G401.6 (cell line): Measurements from ENCODE around the gene CNTNAP4.

Source experiments
- FAIRE-seq: peaks from 2 replicates; lab custom pipeline; 2012; peaks lifted over from hg19 to GRCh38; lab: Jason Lieb, UNC

CNTNAP4 gene

DNA sequence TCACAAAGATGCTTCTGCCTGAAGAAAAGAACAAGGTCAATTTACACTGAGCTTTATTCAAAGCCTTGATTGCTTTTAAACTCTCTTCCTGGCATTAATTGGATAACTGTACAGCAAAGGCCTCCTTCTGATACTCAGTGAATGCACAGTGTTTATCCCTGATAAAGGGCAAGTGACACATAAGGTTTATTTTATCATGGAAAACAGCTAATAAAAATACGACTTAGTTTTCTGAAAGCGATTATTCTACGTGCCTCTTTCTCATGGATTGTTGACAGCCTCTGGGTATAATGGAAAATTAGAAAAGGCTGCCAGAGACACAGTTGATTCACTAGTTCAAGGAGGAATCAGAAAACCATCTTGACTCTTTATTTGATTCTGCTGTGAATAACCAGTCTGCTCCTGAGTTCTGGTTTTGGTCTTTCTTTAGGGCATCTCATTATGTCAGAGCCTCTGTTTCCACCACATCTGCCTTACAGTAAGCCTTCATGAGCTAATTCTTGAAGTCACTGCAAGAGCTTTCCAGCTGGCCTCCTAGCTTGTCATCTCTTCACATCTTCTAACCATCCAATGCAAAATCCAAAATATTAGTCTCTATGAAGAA, 212.9 kb downstream of the CNTNAP4 start:
- FAIRE-seq: no peak

DNA sequence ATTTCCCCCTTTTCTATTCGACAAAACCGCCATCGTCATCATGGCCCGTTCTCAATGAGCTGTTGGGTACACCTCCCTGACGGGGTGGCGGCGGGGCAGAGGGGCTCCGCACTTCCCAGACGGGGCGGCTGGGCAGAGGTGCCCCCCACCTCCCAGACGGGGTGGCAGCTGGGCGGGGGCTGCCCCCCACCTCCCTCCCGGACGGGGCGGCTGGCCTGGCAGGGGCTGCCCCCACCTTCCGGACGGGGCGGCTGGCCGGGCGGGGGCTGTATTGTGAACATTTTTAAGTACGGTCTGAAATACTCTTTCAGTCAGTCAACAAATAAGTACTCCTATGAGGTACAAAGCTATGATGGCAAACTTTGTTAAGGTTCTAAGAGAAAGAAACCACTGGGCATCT, 222.8 kb downstream of the CNTNAP4 start:
- FAIRE-seq: no peak

DNA sequence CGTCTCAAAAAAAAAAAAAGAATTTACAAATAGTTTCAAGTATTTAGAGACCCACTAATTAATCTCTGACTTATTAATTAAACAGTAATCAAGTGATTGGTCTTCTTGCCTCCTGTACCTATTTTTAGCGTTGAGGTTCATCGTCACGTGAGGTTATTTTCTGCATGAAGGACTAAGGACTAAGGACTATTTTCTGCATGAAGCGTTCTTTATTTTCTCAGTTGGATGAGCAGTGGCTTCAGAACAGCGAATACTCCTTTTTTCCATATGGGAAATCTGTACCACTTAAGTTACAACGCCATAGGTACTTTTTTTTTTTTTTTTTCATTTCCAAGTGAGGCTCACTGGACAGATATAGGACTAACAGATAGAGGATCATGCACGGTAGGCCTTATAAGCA, 224.9 kb downstream of the CNTNAP4 start:
- FAIRE-seq: no peak

DNA sequence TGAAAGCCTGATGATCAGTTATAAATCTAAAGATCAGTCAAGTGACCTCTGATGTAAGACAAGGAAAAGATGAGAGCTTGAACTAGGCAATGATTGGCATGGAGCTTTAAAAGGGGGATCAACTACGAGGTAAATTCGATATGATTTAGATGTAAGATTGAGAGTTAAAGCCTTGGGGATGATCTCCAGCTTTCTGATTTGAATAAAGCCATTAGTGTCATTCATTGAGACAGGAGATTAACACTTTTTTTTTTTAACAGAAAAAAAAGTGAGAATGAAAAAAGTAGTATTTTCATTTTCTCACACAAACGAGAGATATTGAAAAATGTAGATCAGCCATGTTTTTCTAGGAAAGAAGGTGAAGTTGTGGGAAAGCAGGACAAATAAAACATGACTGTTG, 225.4 kb downstream of the CNTNAP4 start:
- FAIRE-seq: no peak

DNA sequence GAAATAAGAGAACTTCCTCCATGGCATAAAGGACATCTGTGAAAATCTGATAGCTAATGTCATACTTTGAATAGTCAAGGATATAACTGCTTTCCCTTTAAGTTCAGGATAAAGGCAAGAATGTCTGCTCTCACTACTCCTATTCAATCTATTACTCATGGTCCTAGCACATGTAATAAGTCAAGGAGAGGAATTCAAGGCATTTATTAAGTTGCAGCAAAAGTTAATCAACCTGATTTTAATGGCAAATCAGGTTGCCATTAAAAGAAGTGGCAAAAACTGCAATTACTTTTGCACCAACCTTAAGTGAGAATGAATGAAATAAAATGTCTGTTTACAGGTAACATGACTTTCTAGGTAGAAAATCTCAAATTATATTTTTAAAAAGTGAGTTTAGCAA, 225.9 kb downstream of the CNTNAP4 start:
- FAIRE-seq: no peak

DNA sequence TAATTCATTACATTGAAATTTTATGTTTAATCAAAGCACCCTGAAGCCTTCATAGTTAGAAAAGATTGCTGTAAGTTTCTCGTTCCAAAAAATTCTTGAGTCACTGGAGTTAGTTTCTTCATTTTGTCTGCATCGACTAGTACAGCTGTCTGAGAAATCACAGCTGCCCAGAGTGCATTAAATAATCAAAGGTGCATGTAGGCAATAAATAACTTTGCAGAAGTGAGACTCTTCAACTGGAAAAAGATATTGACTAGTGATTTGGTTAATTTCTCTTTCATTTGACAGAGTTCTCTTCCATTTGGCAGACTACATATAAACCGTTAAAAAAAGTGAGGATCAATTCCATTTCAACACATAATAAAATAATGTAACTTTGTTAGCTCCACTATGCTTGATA, 234.0 kb downstream of the CNTNAP4 start:
- FAIRE-seq: no peak

DNA sequence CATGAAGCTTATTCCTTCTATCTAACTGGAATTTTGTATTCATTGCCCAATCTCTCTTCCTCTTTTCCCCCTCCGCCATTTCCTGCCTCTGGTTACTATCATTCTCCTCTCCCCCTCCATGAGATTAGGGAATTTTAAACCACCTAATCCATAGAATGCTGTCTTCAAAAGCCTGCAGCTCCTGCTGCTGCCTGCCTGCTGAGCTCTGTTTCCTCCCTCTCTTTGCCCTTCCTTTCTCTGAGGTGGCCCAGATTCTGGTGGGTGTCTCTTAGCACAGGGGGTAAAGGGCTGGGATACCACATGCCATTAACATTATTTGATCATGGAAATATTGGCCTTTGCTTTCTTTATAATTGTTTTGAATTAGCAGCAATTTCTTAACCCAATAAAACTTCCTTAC, 241.6 kb downstream of the CNTNAP4 start:
- FAIRE-seq: no peak

DNA sequence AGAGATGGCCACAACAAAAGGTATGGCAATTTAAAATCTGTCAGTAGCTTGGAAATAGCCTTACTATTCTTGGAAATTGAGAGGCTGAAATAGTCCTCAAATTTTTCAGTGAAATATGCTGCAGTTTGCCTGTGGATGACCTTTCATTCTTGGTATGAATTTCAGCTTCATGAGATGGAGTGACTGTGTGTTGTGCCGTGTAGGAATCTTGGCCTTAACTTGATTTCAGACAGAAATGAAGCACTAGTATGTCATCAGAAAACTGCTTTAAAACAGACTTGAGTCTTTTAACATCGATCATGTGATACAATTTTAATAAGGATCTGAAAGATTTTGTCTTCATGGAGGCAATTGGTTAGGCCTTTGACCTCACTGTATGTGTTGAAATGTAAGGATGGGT, 247.2 kb downstream of the CNTNAP4 start:
- no peak for FAIRE-seq

DNA sequence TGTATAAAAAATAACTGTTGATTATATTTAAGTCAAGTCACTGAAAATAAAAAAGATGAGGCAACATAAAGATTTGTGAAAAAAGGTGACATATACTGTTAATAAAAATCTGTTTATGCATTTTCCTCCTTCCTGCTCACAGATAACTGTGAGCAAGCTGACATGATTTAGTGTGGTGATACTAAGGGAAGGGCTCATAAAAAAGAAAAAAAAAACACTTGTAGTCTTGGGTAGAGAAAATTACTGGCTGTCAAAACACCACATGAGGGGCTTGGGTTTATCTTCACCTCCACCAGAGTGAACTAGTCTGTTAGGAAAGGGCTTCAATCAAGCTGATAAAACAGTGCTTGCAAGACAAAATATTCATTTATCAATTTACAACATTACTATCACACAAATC, 247.6 kb downstream of the CNTNAP4 start:
- no peak for FAIRE-seq

DNA sequence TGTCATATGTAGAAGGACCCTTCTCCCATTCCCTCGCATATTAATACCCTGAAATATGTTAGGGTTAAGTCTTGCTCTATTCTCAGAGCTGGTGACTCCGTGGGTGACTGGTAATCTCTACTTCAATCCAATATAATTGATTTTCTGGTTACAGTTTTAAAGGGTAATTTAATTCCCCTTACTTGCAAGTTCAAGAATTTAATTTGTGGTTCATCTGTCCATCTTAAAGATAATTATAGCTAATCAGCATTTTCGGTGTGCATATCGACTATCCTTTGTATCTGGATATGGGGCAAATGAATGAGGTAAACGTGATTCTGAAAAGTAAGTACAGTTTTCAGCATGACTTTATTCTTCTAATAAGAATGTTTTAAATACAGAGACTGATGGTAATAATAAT, 250.0 kb downstream of the CNTNAP4 start:
- FAIRE-seq: no peak

DNA sequence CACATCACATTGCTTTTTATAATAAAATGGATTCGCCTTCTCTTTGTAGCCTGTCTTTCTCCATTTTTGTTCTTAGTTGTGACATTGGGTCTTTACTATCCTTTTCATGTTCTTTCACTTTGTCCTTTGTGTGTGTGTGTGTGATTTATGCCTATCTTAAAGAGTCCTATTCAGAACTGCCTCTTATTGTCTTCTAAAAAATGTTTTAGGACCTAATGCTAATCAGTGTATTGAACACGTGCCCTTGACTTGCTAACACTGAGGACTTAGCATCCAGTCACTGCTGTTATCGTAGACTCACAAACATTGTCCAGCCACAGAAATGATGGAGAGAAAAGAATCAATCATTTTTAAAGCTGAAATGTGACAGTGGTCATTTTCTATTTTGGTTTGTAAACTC, 251.9 kb downstream of the CNTNAP4 start:
- FAIRE-seq: no peak

DNA sequence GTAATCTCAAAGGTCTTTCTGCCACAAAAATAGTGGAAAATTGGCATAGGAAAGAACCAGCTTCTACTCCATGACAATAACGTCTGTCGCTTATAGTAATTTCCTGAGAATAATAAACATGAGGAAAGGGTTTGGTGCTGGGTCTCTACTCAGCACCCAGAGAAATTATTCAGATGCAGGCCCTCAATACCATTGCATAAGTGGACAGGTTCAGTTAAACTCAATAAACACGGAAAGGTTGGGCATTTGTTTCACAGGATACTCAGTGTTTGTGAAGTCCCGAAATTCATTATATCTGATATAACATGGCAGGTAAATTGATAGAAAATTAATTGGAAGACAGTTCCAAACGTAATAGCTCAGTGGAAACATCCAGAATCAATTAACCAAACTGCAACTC, 254.0 kb downstream of the CNTNAP4 start:
- FAIRE-seq: no peak

DNA sequence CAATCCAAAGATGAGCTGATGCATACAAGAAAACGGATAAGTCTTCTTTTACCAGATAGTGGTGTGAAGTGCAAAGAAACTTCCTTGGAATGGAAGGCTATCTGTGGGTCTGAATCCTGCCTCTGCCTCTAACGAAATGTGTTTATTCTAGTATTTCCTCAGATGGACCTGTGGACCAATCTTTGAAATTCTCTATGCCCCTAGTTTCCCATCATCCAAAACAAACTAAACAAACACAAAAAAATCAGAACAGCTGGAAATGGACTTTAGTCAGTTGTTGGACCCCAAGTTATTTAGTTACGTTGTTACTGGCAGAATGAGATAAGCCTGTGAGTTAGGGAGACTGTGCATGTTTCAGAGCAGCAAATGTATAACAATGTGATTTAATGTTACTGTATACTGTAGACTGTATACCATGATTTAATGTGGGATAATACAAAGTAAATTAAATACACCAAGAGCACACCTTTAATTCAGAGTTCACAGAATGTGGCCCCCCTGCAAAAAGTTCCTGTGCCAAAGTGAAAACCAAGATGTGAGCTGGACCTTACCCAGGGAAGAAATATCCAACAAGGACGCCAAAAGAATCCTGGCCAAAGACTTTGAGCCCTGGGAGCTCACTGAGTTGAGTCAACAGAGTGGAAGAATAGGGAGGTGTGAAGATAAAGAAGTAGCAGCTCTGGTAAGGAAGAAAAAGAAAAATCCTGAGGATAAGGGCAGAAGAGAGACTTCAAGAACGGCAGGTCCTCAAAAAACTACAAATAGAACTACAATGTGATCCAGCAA, 255.2 kb downstream of the CNTNAP4 start:
- no peak for FAIRE-seq

DNA sequence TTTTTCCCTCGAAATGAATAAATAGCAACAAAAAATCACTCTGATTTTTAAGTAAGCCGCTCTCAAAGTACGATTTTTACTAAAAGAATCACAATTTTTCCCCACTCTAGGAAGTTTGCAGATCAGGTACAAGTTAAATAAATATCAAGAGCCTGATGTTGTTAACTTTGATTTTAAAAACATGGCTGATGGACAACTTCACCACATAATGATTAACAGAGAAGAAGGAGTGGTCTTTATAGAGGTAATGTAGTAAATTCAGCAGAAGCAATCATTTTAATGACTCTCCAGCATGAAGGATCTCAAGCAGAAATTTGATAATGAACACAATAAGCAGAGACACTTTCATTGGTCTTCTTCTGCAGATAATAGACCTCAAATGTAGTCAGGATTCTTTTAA, 262.4 kb downstream of the CNTNAP4 start:
- FAIRE-seq: no peak

DNA sequence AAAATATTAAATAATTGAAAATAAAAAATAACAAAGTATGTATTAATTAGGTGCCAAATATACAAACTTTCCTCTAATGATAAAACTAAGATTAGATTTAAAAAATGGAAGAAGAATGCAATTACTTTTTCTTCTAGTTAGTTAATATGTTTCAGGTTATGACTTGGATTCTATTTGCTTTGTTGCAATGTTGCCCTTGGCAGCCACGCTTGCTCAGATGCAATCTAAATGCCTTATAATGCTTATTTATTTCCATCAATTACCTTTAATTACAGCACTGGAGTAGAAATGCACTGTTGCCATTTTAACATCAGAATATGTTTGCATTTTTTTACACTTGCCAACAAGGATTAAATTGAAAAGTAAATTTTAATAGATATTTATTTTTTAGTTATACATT, 263.9 kb downstream of the CNTNAP4 start:
- no peak for FAIRE-seq

DNA sequence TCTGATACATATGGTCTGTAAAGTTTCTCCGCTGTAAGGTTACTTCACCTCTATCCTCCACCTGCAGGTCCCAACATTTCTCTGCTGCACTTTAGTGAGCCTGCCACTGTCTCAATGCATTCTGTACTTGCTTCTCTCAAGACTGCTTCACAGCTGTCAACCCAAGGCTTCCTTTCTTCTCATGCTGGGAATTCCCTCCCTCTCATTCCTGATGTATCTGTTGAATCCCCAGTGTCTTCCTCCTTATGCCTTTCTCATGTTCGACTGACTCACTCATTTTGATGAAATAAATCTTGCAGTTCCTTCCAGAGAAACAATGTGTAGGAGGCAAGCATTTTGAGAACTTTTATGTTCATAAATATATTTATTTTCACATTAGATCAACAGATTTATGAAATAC, 288.3 kb downstream of the CNTNAP4 start:
- no peak for FAIRE-seq

DNA sequence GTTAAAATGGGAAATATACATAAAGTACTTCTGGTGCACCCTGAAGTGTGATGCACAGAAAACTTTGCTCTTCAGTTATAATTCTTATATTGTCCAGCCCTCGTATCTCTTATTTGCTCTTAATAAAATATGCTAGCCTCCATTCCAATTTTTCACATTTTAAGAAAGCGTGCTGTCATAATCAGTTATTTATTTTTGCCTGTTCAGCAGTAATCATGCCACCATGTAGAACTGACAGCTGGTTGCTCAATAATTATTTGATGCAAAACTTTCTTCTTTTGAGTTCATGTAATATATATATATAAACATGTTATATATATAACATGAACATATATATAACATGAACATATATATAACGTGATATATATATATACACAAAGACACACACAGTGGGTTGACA, 294.6 kb downstream of the CNTNAP4 start:
- no peak for FAIRE-seq

DNA sequence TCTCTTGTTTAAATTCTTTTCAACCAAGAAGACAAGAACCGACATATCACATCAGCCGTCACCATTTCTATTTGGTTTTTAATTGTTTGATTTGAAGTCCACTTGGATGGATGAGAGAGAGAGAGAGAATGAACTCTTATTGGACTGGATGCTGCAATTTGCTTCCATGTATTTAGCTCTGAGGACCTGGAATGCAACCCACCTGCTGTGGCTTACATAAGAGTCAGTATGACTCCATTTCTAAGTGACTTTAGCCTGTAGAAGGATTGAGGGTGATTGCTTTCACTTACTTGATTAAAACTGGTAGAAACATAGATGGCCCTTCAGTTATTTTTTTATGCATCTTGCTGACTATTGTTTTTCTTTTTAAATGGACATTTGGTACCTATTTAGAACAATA, 296.1 kb downstream of the CNTNAP4 start:
- FAIRE-seq: no peak

DNA sequence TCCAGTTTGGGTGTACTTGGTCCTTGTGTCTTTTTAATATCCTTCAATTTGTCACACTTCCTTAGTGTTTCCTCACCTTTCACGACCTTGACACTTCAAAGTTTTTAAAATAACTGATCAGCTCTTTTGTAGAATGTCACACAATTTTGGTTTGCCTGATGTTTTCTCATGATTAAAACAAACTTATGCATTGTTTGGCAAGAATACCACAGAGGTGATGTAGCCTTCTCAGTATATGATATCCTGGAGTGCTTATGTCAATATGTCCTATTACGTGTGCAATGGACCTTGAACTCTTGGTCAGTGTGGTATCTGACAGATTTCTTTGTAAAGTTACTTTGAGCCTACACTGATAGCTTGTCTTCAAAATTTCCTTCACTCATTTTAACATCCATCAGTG, 297.4 kb downstream of the CNTNAP4 start:
- FAIRE-seq: no peak

DNA sequence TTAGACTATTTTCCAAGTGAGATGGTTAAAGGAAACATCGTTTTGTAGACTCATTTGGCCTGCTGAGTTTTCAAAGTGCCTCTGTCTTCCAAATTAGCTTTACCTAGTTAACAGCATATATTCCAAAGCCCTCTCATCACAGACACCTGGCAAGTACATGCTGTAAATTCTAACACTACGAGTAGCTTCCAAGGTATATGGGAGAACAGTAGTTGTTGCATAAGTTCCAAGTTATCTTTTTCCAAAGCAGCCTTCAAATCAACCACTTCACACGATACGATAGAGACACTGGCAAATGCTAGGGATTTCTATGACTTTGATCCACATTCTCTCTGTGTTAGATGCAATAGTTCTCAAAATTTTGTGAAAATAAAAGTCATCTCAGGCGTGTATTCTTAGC, 299.3 kb downstream of the CNTNAP4 start:
- FAIRE-seq: no peak

DNA sequence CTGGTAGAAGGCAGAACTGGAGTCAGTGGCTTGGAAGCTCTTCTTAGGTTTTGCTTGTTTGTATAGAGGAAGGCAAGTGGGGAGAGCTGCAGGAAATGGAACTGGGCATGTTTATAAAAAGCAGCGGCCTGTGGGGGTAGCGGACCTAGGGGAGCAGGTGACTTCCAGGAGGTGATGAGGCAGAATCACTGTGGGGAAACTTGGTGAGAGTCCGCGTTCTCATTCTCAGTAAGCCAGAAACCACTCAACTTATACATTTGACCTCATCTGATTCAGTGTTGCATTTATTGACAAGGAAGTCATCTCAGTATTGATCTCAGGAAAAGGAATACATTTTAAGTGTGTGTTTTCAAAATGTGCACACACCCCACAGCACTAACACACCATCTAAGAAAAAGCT, 299.8 kb downstream of the CNTNAP4 start:
- FAIRE-seq: no peak

DNA sequence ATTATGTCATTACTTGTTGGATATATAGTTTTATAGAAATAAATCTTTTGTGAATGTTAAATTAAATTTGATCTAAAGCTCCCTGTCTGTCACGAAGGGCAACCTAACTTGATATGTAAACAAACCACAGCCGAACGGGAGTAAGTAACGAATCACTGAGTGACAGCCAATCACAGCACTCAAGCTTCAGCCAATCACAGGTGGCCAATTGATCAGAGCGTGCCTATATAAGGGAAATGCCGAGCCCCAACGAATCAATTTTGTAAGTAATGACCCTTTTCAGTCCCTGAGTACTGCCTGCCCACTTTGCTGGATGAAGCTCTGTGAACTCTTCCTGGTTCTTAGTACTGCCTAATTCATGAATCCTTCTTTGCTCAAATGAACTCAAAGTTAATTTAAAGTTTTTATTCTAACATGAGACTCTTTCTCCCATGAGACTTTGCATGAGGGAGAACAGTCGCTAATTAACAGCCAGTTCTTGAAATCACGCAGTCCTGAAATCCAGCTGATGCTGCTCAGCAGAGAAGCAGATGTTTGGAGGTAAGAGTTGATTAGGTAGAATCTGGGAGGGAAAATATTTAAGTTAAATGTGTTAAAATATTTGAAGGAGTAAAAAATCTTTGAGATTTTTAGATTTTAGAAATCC, 302.2 kb downstream of the CNTNAP4 start:
- no peak for FAIRE-seq

DNA sequence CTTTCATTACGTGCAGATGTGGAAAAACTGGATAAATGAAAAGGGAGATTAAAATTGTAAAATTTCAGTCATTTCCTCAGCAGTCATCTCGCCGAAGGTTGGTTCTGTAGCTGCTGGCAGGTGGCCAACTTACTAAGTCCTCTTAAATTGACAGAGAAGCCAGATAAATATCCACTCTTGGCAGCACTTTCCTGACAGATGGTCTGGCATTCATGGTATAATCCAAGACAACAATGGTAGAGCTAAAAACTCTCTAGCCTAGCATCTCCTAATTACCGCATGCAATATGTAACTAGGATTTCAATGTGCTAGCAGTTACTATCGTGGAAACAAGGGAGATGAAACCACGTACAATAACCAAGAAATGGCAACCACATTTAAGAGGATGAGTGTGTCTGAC, 306.3 kb downstream of the CNTNAP4 start:
- FAIRE-seq: no peak

DNA sequence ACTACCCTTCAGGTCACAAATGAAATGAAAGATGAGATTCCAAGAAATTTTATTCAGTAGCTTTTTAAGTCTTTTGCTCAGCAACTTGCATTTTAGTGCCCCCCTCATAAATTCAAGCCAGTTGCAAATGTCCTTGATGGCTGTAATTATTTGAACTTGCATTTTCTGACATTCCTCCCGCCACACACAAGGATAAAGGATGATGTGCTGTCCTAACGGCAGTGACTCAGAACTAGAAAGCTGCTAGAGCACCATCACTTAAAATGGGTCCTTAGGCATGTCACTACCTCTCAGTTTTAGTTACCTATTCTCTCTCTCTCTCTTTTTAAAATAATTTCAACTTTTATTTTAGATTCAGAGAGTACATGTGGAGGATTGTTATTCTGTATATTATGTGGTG, 306.7 kb downstream of the CNTNAP4 start:
- FAIRE-seq: no peak
